GM06990 (cell line): ENCODE results near the gene OR51B5.
"Not testable (repeated sequence)": the region's sequence is repeated elsewhere in the genome, so short reads cannot be mapped to it uniquely, and the experiment has no call there.

Experiments
- DNase-seq: peaks from one replicate; pipeline ENCODE4 v3.0.0-alpha.2; 2011; ENCODE audit not compliant: insufficient read length; ENCODE audit errors: extremely low read depth
- H3K27me3 ChIP-seq: replicated peaks from 2 replicates; pipeline ENCODE4 v1.6.0; 2011; ENCODE audit warnings: low read length; ENCODE audit not compliant: control insufficient read depth, insufficient read depth
- H3K36me3 ChIP-seq: 2 replicates; pipeline ENCODE4 v1.5.1; 2011; ENCODE audit warnings: low read length; ENCODE audit not compliant: control insufficient read depth, insufficient read depth
- H3K4me3 ChIP-seq: replicated peaks from 2 replicates; pipeline ENCODE4 v1.5.1; 2011; ENCODE audit warnings: low read depth, mild to moderate bottlenecking, control low read depth, low read length
- CTCF ChIP-seq: IDR thresholded peaks from 2 replicates; pipeline ENCODE4 v1.5.1; 2011; ENCODE audit warnings: low read length, control low read depth, mild to moderate bottlenecking, inconsistent platforms; ENCODE audit not compliant: insufficient read depth, poor library complexity, severe bottlenecking

Gene OR51B5

GRCh38 chr11:5301846-5302245, 41.5 kb downstream of the OR51B5 start, which contains the start of gene OR51B4:
OR51B4 (minus strand) TSS chr11:5301946; CDS start chr11:5301946, 0 bp downstream.
- Histone ChIP-seq H3K36me3 (no peaks in the 10 kb centered on the region), H3K4me3 (no peak within 1 kb of the TSS), H3K27me3 (no peaks in the 10 kb centered on the region)
- no peak for TF ChIP-seq CTCF
- no peak for DNase-seq

GRCh38 chr11:5300251-5300650, 43.1 kb downstream of the OR51B5 start:
- Histone ChIP-seq H3K36me3 (no peaks in the 10 kb centered on the region), H3K27me3 (no peaks in the 10 kb centered on the region), H3K4me3 (no peak overlapping the region)
- no peak for TF ChIP-seq CTCF
- DNase-seq, result no peak

GRCh38 chr11:5298451-5298850, 44.9 kb downstream of the OR51B5 start:
- no peaks in the 10 kb centered on the region for H3K36me3 ChIP-seq
- H3K4me3 ChIP-seq, result no peak overlapping the region
- H3K27me3 ChIP-seq, result no peaks in the 10 kb centered on the region
- TF ChIP-seq CTCF, result no peak
- no peak for DNase-seq

- Histone ChIP-seq H3K4me3 (no peak overlapping the region), H3K27me3 (no peaks in the 10 kb centered on the region), H3K36me3 (no peaks in the 10 kb centered on the region)
- no peak for TF ChIP-seq CTCF
- no peak for DNase-seq
These were observed 45.5 kb downstream of the OR51B5 start for GRCh38 chr11:5297721-5298323.

GRCh38 chr11:5294342-5294995, 48.9 kb downstream of the OR51B5 start:
- not testable (repeated sequence) for H3K27me3 ChIP-seq, DNase-seq, H3K36me3 ChIP-seq, H3K4me3 ChIP-seq

GRCh38 chr11:5293028-5293427, 50.3 kb downstream of the OR51B5 start:
- no peak for TF ChIP-seq CTCF
- Histone ChIP-seq H3K4me3 (no peak overlapping the region), H3K36me3 (no peaks in the 10 kb centered on the region), H3K27me3 (no peaks in the 10 kb centered on the region)
- no peak for DNase-seq
